GM19239 (cell line): ENCODE measurements around the gene FAM111A.

Experiments
- DNase-seq: peaks from one replicate; pipeline ENCODE4 v3.0.0; 2011; ENCODE audit warnings: low spot score; ENCODE audit not compliant: insufficient read length
- FAIRE-seq: peaks from 2 replicates; lab custom pipeline; 2011; peaks lifted over from hg19 to GRCh38; lab: Jason Lieb, UNC

Gene FAM111A

GRCh38 chr11:59176330-59176729 is 33.7 kb downstream of the FAM111A start:
- FAIRE-seq (no peak), DNase-seq (no peak)

- FAIRE-seq (no peak), DNase-seq (no peak)
Observed at GRCh38 chr11:59178402-59178801, 35.7 kb downstream of the FAM111A start.

- no peak for FAIRE-seq
- no peak for DNase-seq
Observed at GRCh38 chr11:59179121-59179520, 36.5 kb downstream of the FAM111A start.

GRCh38 chr11:59180168-59180776 is 37.6 kb downstream of the FAM111A start:
- no peak for DNase-seq
- FAIRE-seq: no peak

- DNase-seq (no peak), FAIRE-seq (no peak)
Observed at GRCh38 chr11:59180907-59181306, 38.3 kb downstream of the FAM111A start.

- FAIRE-seq (no peak), DNase-seq (no peak)
Observed at GRCh38 chr11:59181746-59182456, 39.2 kb downstream of the FAM111A start.

- DNase-seq: no peak
- FAIRE-seq: no peak
Observed at GRCh38 chr11:59182457-59183151, 39.9 kb downstream of the FAM111A start.

- no peak for DNase-seq
- no peak for FAIRE-seq
Observed at GRCh38 chr11:59183771-59184170, 41.1 kb downstream of the FAM111A start.

GRCh38 chr11:59184691-59185339 is 42.2 kb downstream of the FAM111A start:
- FAIRE-seq (no peak), DNase-seq (no peak)

GRCh38 chr11:59185386-59185945 is 42.8 kb downstream of the FAM111A start:
- FAIRE-seq: no peak
- DNase-seq: no peak

GRCh38 chr11:59186130-59186594 is 43.5 kb downstream of the FAM111A start:
- FAIRE-seq (peak; percentile 58), DNase-seq (peak; percentile 71)

- DNase-seq (no peak), FAIRE-seq (no peak)
Observed at GRCh38 chr11:59187035-59187434, 44.4 kb downstream of the FAM111A start.

GRCh38 chr11:59187587-59187986 is 44.9 kb downstream of the FAM111A start:
- FAIRE-seq (no peak), DNase-seq (no peak)

GRCh38 chr11:59188954-59189353 is 46.3 kb downstream of the FAM111A start:
- no peak for DNase-seq
- FAIRE-seq: no peak

- FAIRE-seq (no peak), DNase-seq (no peak)
Observed at GRCh38 chr11:59189986-59190385, 47.3 kb downstream of the FAM111A start.

- no peak for DNase-seq
- FAIRE-seq: no peak
Observed at GRCh38 chr11:59191095-59191494, 48.4 kb downstream of the FAM111A start.

- FAIRE-seq (no peak), DNase-seq (no peak)
Observed at GRCh38 chr11:59191890-59192289, 49.2 kb downstream of the FAM111A start.

- DNase-seq (no peak), FAIRE-seq (no peak)
Observed at GRCh38 chr11:59192446-59193020, 49.9 kb downstream of the FAM111A start.

GRCh38 chr11:59193587-59194130 is 51.0 kb downstream of the FAM111A start:
- FAIRE-seq: no peak
- no peak for DNase-seq

- DNase-seq (no peak), FAIRE-seq (no peak)
Observed at GRCh38 chr11:59195586-59195985, 52.9 kb downstream of the FAM111A start.
